Activated CD4-positive, alpha-beta T cell treated with anti-CD3 and anti-CD28 coated beads for 36 hours (primary cell): ENCODE measurements around the gene PLCB3. TPM values are rescaled to one million over a fixed set of nuclear protein-coding genes. Genes with fewer than 3 reads are reported as not detected.

ENCODE experiments used
- ATAC-seq: fragments of 200-7000 bp; cut with Tn5 transposase; one replicate; pipeline ENCODE4 v1.10.0; 2021; ENCODE audit warnings: mild to moderate bottlenecking, moderate library complexity
- CTCF ChIA-PET: fragments of 350-600 bp; sonication (Branson Sonifier 250); formaldehyde crosslinking; loops from one replicate; lab custom pipeline; 2021; ENCODE audit warnings: antibody characterized with exemption; lab: Charles Lee
- POLR2A ChIA-PET: fragments of 350-600 bp; sonication (Branson Sonifier 250); formaldehyde crosslinking; loops from one replicate; lab custom pipeline; 2021; ENCODE audit warnings: antibody characterized with exemption, inconsistent platforms; lab: Charles Lee
- DNase-seq: peaks from one replicate; pipeline ENCODE4 v3.0.0-alpha.2; 2020
- H3K27ac Mint-ChIP-seq: one replicate; pipeline ENCODE4 v1.8.0; 2021; ENCODE audit warnings: mixed read lengths
- H3K27me3 Mint-ChIP-seq: one replicate; pipeline ENCODE4 v1.8.0; 2021; ENCODE audit warnings: mixed read lengths
- H3K36me3 Mint-ChIP-seq: one replicate; pipeline ENCODE4 v1.8.0; 2021; ENCODE audit warnings: low read depth, mixed read lengths
- H3K4me1 Mint-ChIP-seq: one replicate; pipeline ENCODE4 v1.8.0; 2021; ENCODE audit warnings: mixed read lengths
- H3K4me3 Mint-ChIP-seq: one replicate; pipeline ENCODE4 v1.8.0; 2021; ENCODE audit warnings: mild to moderate bottlenecking, moderate library complexity, mixed read lengths
- H3K9me3 Mint-ChIP-seq: one replicate; pipeline ENCODE4 v1.8.0; 2021; ENCODE audit warnings: low read depth, mixed read lengths
- intact Hi-C, 2 experiments: fragments of 100-400 bp; cut with DNase I in 1 of 2; cut with micrococcal nuclease in 1 of 2; formaldehyde crosslinking; loops; one replicate each; pipeline versions ENCODE4 v1.14.2 to v1.15.1; 2022 to 2024; cut with DNase I, micrococcal nuclease
- total RNA-seq, 2 experiments: library from RNA; stranded (reverse); gene quantifications; one replicate each; pipeline ENCODE4 v1.2.3, GENCODE V29; 2021

Gene PLCB3
- total RNA-seq, result 10 to 100 TPM in 1 of 2 experiments, 1 to 10 TPM in 1; 9.0 to 10.9 TPM

- Mint-ChIP-seq H3K27me3 (no peaks in the 10 kb centered on the region), H3K9me3 (no peaks in the 10 kb centered on the region), H3K4me3 (peak within 1 kb of the TSS; percentile 84), H3K36me3 (no peaks in the 10 kb centered on the region), H3K27ac (no peak within 1 kb of the TSS), H3K4me1 (peaks cover 15% of the 10 kb centered on the region)
- CTCF ChIA-PET, result interaction anchor here (0.6 to 3.2 kb wide), 15 partner anchors 10 to 1423 kb away, joined by 3 to 20 read pairs (median 5); partner anchors contain the start of genes ESRRA and FKBP2
- POLR2A ChIA-PET, result no interaction called here
- DNase-seq (peak; percentile 78), ATAC-seq (peak; percentile 62)
- intact Hi-C loops, result loop anchor here (1.0 kb wide), 3 partner anchors 18 to 53 kb away; partner anchors contain the start of gene GPR137 (in 1 of the 2)
Observed at GRCh38 chr11:64251016-64251752, at the start of gene PLCB3. TSS of gene PLCB3 (plus strand) at chr11:64251530. CDS start at chr11:64251650, 120 bp downstream.

GRCh38 chr11:64201543-64201942 is 49.8 kb upstream of the PLCB3 start:
- intact Hi-C loops, result no loop called here
- Mint-ChIP-seq H3K9me3 (no peaks in the 10 kb centered on the region), H3K4me1 (peaks cover 28% of the 10 kb centered on the region), H3K4me3 (no peak overlapping the region), H3K27ac (peak overlapping the region; percentile 19), H3K36me3 (peaks cover 69% of the 10 kb centered on the region), H3K27me3 (no peaks in the 10 kb centered on the region)
- ChIA-PET POLR2A (no interaction called here), CTCF (interaction anchor here (0.6 kb wide), 1 partner anchor 50 kb away, joined by 3 read pairs; no protein-coding TSS in a partner anchor)
- ATAC-seq (no peak), DNase-seq (no peak)

GRCh38 chr11:64202992-64203391 is 48.3 kb upstream of the PLCB3 start:
- Mint-ChIP-seq H3K27me3 (no peaks in the 10 kb centered on the region), H3K9me3 (no peaks in the 10 kb centered on the region), H3K36me3 (peaks cover 72% of the 10 kb centered on the region), H3K4me1 (peaks cover 31% of the 10 kb centered on the region), H3K27ac (no peak overlapping the region), H3K4me3 (no peak overlapping the region)
- no peak for ATAC-seq
- intact Hi-C loops, result no loop called here
- CTCF ChIA-PET, result interaction anchor here (0.9 to 7.3 kb wide), 4 partner anchors 17 to 100 kb away, joined by 4 to 111 read pairs (median 22); partner anchors contain the start of genes CATSPERZ, ESRRA and STIP1
- POLR2A ChIA-PET, result no interaction called here
- no peak for DNase-seq

DNA sequence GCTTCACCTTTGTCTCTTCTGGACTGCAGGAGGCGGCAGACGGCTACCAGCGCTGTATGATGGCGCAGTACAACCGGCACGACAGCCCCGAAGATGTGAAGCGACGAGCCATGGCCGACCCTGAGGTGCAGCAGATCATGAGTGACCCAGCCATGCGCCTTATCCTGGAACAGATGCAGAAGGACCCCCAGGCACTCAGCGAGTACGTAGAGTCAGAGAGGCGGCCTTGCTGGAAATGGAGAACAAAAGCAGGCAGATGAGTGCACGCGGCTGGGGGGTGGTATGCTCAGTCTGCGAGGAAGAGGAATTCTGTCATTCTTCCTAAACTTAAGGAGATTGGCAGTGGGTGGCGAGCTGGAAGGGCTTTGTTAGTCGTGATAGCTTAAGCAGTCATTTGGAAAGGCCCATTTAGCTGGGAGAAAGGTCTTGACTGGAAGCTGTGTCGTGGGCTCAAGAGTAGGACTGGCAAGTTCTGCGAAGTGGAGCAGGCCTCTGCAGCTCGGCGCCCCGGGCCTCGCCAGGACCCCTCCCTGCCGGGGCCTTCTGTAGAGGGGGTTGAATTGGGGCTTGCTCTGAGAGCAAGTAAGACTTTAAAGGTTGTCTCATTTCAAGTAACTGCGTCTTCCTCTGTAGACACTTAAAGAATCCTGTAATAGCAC is 47.8 kb upstream of the PLCB3 start:
- no peaks in the 10 kb centered on the region for H3K9me3 Mint-ChIP-seq
- H3K36me3 Mint-ChIP-seq, result peaks cover 76% of the 10 kb centered on the region
- no peaks in the 10 kb centered on the region for H3K27me3 Mint-ChIP-seq
- H3K4me1 Mint-ChIP-seq, result peaks cover 33% of the 10 kb centered on the region
- POLR2A ChIA-PET, result interaction anchor here (1.7 kb wide), 1 partner anchor 101 kb away, joined by 9 read pairs; no protein-coding TSS in a partner anchor
- ATAC-seq, result no peak
- H3K4me3 Mint-ChIP-seq, result no peak overlapping the region
- no peak overlapping the region for H3K27ac Mint-ChIP-seq
- no peak for DNase-seq
- intact Hi-C loops, result loop anchor here (1.0 kb wide), 2 partner anchors 47 to 101 kb away; no protein-coding TSS in a partner anchor
- CTCF ChIA-PET, result interaction anchor here (0.9 to 7.3 kb wide), 9 partner anchors 14 to 114 kb away, joined by 3 to 111 read pairs (median 5); partner anchors contain the start of genes BAD, CATSPERZ, ESRRA and PRDX5

DNA sequence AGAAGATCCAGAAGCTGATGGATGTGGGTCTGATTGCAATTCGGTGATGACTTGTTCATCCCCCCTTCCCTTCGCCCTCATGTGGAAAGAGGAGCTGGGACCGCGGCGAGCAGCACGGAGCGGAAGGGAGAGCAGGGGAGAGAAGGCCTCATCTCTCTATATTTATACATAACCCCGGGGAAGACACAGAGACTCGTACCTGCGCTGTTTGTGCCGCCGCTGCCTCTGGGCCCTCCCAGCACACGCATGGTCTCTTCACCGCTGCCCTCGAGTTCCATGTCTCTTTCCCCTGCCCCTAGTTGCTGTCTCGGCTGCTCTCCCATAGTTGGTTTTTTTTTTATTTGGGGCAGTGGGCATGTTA is 47.3 kb upstream of the PLCB3 start:
- Mint-ChIP-seq H3K9me3 (no peaks in the 10 kb centered on the region), H3K27ac (peak overlapping the region; percentile 79), H3K36me3 (peaks cover 78% of the 10 kb centered on the region), H3K4me3 (no peak overlapping the region), H3K27me3 (no peaks in the 10 kb centered on the region), H3K4me1 (peaks cover 38% of the 10 kb centered on the region)
- ChIA-PET POLR2A (interaction anchor here (0.7 to 1.7 kb wide), 5 partner anchors 16 to 114 kb away, joined by 3 to 9 read pairs (median 4); partner anchors contain the start of genes PRDX5 and STIP1), CTCF (interaction anchor here (0.7 to 7.3 kb wide), 26 partner anchors 10 to 658 kb away, joined by 3 to 111 read pairs (median 5); partner anchors contain the start of genes BAD, CATSPERZ, ESRRA and FKBP2)
- intact Hi-C loops, result loop anchor here (1.0 kb wide), 2 partner anchors 46 to 100 kb away; no protein-coding TSS in a partner anchor
- ATAC-seq, result no peak
- DNase-seq, result no peak

DNA sequence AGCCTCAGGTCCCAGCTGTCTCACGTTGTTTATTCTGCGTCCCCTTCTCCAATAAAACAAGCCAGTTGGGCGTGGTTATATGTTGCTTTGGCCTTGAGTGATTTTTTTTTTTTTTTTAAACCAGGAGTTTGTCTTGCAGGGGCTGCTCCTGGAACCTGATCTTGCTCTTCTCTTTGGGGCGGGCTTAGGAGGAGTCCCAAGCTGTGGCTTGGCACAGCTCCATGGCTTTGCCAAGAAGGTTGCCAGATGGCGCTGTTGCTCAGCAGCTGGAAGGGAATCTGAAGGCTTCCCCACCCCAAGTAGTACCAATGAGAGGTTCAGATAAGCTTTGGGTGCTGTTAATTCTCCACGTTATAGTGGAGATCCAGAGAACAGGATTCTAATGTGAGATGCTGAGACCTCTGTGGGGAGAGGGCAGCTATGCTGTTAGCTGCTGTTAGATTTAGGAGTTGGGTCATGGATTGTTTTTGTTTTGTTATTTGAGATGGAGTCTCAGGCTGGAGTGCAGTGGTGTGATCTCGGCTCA is 46.8 kb upstream of the PLCB3 start:
- peak overlapping the region; percentile 79 for H3K27ac Mint-ChIP-seq
- intact Hi-C loops, result loop anchor here (1.0 kb wide), 2 partner anchors 46 to 100 kb away; no protein-coding TSS in a partner anchor

DNA sequence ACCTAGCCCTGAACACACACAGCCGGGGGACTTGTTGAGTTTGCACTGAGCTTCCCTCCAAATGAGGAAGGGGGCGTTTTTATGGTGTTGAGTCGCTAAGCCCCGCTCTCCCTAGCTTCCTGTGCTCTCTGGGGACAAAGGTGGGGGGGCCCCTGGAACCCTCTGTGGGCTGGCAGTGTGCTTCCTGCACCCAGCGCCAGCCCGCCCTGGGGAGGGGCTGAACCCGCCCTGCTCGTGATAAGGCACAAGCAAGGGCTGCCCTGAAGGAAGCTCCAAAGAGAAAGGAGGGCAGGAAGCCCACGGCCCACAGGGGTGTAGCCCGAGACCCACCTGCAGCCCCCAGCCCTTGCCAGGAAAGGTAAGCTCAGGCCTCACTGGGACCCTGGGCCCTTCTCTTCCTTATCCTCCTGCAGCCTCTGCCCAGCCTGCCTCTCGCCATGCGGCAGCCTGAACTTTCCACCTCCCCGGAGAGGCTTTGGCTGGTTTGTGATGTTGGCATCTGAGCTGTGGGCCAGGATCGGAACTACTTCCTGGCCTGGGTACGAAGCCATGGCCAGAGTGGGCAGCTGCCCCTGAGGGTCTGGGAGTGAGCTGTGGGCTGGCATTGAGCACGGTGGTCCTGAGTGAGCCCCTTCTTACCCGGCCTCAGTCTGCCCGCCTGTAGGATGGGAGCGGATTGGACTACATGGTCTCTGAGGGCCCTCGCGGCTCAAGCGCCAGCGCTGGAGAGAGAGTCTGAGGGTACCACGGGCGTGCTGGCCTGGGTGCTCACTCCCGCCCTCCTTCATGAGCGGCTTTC is 44.7 kb upstream of the PLCB3 start, which contains the start of gene FERMT3:
FERMT3 (plus strand) TSS at position 265 of the 799 bp plus-strand sequence. CDS start 644 bp downstream, outside the sequence.
- CTCF ChIA-PET, result interaction anchor here (0.5 to 7.3 kb wide), 15 partner anchors 11 to 368 kb away, joined by 3 to 111 read pairs (median 5); partner anchors contain the start of genes CATSPERZ, ESRRA, MARK2 and NUDT22
- peaks cover 45% of the 10 kb centered on the region for H3K4me1 Mint-ChIP-seq

More for the DNA sequence above, 46.8 kb upstream of the PLCB3 start:
- Mint-ChIP-seq H3K4me1 (peaks cover 41% of the 10 kb centered on the region), H3K36me3 (peaks cover 81% of the 10 kb centered on the region), H3K4me3 (peak overlapping the region; percentile 33), H3K9me3 (no peaks in the 10 kb centered on the region), H3K27me3 (no peaks in the 10 kb centered on the region)
- DNase-seq (peak; percentile 90), ATAC-seq (peak; percentile 30)
- CTCF ChIA-PET, result interaction anchor here (0.6 to 7.3 kb wide), 30 partner anchors 10 to 657 kb away, joined by 3 to 111 read pairs (median 4); partner anchors contain the start of genes BAD, CATSPERZ, ESRRA and FKBP2
- POLR2A ChIA-PET, result interaction anchor here (0.7 to 1.7 kb wide), 9 partner anchors 17 to 1571 kb away, joined by 3 to 9 read pairs (median 5); partner anchors contain the start of genes FKBP2, PRDX5 and STIP1

GRCh38 chr11:64207256-64208085 is 43.9 kb upstream of the PLCB3 start:
- intact Hi-C loops, result loop anchor here (1.0 to 5.0 kb wide), 12 partner anchors 18 to 135 kb away; partner anchors contain the start of genes FKBP2 (in 2 of the 2), DNAJC4 (in 1 of the 2), ESRRA (in 1 of the 2) and GPR137 (in 1 of the 2)
- Mint-ChIP-seq H3K4me3 (peak overlapping the region; percentile 90), H3K27me3 (no peaks in the 10 kb centered on the region), H3K36me3 (peaks cover 80% of the 10 kb centered on the region), H3K9me3 (no peaks in the 10 kb centered on the region), H3K4me1 (peaks cover 45% of the 10 kb centered on the region), H3K27ac (peak overlapping the region; percentile 99)
- ATAC-seq (peak; percentile 75), DNase-seq (peak; percentile 92)
- POLR2A ChIA-PET, result interaction anchor here (0.5 to 3.7 kb wide), 16 partner anchors 9 to 1637 kb away, joined by 3 to 28 read pairs (median 6); partner anchors contain the start of genes FKBP2, NUDT22, PRDX5 and STIP1
- CTCF ChIA-PET, result interaction anchor here (0.6 to 7.3 kb wide), 16 partner anchors 10 to 369 kb away, joined by 3 to 111 read pairs (median 5); partner anchors contain the start of genes CATSPERZ, ESRRA, MARK2 and NUDT22

More for the DNA sequence above, 44.7 kb upstream of the PLCB3 start, which contains the start of gene FERMT3:
- POLR2A ChIA-PET, result interaction anchor here (0.6 to 3.7 kb wide), 11 partner anchors 18 to 125 kb away, joined by 4 to 28 read pairs (median 7); partner anchors contain the start of genes FKBP2, NUDT22, PRDX5 and STIP1
- Mint-ChIP-seq H3K36me3 (peaks cover 79% of the 10 kb centered on the region), H3K4me3 (peak within 1 kb of the TSS; percentile 90), H3K9me3 (no peaks in the 10 kb centered on the region), H3K27ac (peak within 1 kb of the TSS; percentile 99), H3K27me3 (no peaks in the 10 kb centered on the region)
- intact Hi-C loops, result loop anchor here (1.0 to 5.0 kb wide), 13 partner anchors 19 to 232 kb away; partner anchors contain the start of genes ESRRA (in 2 of the 2), FKBP2 (in 2 of the 2), COX8A (in 1 of the 2) and DNAJC4 (in 1 of the 2)
- DNase-seq, result peak; percentile 90
- ATAC-seq, result peak; percentile 70
